ENCODE data around the gene CEND1. TPM values are rescaled to one million over a fixed set of nuclear protein-coding genes. Genes with fewer than 3 reads are reported as not detected.

Gene CEND1
- total RNA-seq, 4 donors from 2014 or later: not detected

DNA sequence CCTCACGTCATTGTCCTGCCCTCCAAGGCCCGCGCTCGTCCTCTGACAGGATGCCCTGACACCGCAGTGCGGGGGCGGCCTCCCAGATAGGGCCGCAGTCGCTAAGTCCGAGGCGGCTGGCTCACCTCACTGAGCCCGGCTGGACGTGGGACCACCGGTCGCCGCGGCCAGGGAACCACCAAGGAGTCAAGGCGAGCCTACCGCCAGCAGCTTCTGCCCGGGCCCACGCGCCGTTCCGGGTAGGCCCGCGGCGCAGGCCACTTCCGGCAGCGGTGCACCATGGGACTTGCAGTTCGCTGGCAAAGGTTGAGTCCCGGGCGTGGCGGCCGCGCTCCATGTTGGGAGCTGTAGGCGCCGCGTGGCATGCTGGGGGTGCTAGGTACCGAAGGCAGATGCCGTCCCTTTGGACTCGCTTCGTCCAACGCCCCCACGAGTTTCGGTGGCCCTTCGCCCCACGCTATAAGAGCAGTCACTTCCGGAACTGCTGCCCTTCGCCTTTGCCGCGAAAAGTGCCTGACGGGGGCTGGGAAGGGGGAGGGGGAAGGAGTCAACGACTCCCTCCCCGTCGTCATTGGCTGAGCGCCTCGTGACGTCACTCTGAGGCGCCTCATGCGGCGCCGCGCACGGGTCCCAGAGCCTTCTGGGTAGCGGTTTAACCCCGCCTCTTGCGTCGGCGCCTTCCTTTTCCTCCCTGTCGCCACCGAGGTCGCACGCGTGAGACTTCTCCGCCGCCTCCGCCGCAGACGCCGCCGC, 19.6 kb upstream of the CEND1 start, which contains the start of gene RPLP2:
TSS of gene RPLP2 (plus strand) at position 681 of the 753 bp plus-strand sequence. CDS start 268 bp downstream, outside the sequence.
- no peaks in the 10 kb centered on the region for H3K9me3 ChIP-seq
- WGBS, 2 donors: 0% methylated on average over 36 to 48 of the region's 81 CpGs
- H3K36me3 ChIP-seq: peaks cover 0 to 33% (median 7%) of the 10 kb centered on the region in 3 donors
- H3K27me3 ChIP-seq: no peaks in the 10 kb centered on the region
- TF ChIP-seq EP300 (IDR thresholded peaks at IDR 0.05) (peak; percentile 88 to 97), POLR2A (IDR thresholded peaks at IDR 0.05) (peak; percentile 92 to 94)
- TF ChIP-seq, protein P1, sequence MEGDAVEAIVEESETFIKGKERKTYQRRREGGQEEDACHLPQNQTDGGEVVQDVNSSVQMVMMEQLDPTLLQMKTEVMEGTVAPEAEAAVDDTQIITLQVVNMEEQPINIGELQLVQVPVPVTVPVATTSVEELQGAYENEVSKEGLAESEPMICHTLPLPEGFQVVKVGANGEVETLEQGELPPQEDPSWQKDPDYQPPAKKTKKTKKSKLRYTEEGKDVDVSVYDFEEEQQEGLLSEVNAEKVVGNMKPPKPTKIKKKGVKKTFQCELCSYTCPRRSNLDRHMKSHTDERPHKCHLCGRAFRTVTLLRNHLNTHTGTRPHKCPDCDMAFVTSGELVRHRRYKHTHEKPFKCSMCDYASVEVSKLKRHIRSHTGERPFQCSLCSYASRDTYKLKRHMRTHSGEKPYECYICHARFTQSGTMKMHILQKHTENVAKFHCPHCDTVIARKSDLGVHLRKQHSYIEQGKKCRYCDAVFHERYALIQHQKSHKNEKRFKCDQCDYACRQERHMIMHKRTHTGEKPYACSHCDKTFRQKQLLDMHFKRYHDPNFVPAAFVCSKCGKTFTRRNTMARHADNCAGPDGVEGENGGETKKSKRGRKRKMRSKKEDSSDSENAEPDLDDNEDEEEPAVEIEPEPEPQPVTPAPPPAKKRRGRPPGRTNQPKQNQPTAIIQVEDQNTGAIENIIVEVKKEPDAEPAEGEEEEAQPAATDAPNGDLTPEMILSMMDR (IDR thresholded peaks at IDR 0.05): peak in 1 of 5 experiments; percentile 49
- peak; percentile 95 to 97 for DNase-seq (ENCODE audit: low spot score in 2 of 2)
- H3K4me1 ChIP-seq: peaks cover 0 to 49% (median 27%) of the 10 kb centered on the region in 4 donors
- H3K4me3 ChIP-seq: peak within 1 kb of the TSS; percentile 71 to 92 (median 84)
- peak within 1 kb of the TSS; percentile 96 to 98 (median 97) for H3K27ac ChIP-seq

GRCh38 chr11:808427-809286, 18.8 kb upstream of the CEND1 start:
- Histone ChIP-seq H3K9me3 (no peaks in the 10 kb centered on the region), H3K4me3 (peak overlapping the region; percentile 71 to 92 (median 84)), H3K36me3 (peaks cover 0 to 27% (median 7%) of the 10 kb centered on the region in 3 donors), H3K4me1 (peaks cover 0 to 57% (median 31%) of the 10 kb centered on the region in 4 donors), H3K27ac (peak overlapping the region; percentile 96 to 98 (median 97)), H3K27me3 (no peaks in the 10 kb centered on the region)
- DNase-seq (ENCODE audit: low spot score in 2 of 2): no peak
- TF ChIP-seq, protein P1 (IDR thresholded peaks at IDR 0.05): no peak
- TF ChIP-seq EP300 (IDR thresholded peaks at IDR 0.05) (no peak), POLR2A (IDR thresholded peaks at IDR 0.05) (no peak)
- WGBS, 2 donors: 30 to 39% methylated on average over 27 to 35 of the region's 36 CpGs

- 0 to 1% methylated on average over 1 to 16 of the region's 18 CpGs for WGBS, 2 donors
- peaks cover 0 to 40% (median 18%) of the 10 kb centered on the region in 4 donors for H3K4me1 ChIP-seq
- no peaks in the 10 kb centered on the region for H3K9me3 ChIP-seq
- no peak for TF ChIP-seq EP300 (IDR thresholded peaks at IDR 0.05)
- TF ChIP-seq, protein P1 (IDR thresholded peaks at IDR 0.05): no peak
- H3K27me3 ChIP-seq: no peaks in the 10 kb centered on the region
- DNase-seq (ENCODE audit: low spot score in 2 of 2): no peak
- peaks cover 0 to 38% (median 0%) of the 10 kb centered on the region in 3 donors for H3K36me3 ChIP-seq
- H3K4me3 ChIP-seq: peak overlapping the region; percentile 24 to 70 (median 58)
- H3K27ac ChIP-seq: peak overlapping the region; percentile 67 to 94 (median 90)
Observed at GRCh38 chr11:804599-804964, 14.7 kb upstream of the CEND1 start.

GRCh38 chr11:803770-804598, 14.1 kb upstream of the CEND1 start:
- no peak for DNase-seq (ENCODE audit: low spot score in 2 of 2)
- 53 to 68% methylated on average over 18 to 23 of the region's 26 CpGs for WGBS, 2 donors
- Histone ChIP-seq H3K27ac (peak overlapping the region in 1 of 4 donors; percentile 92), H3K36me3 (peaks cover 0 to 44% (median 0%) of the 10 kb centered on the region in 3 donors), H3K27me3 (no peaks in the 10 kb centered on the region), H3K4me3 (peak overlapping the region in 2 of 4 donors; percentile 62 to 70), H3K4me1 (peaks cover 0 to 40% (median 17%) of the 10 kb centered on the region in 4 donors), H3K9me3 (no peaks in the 10 kb centered on the region)
- TF ChIP-seq EP300 (IDR thresholded peaks at IDR 0.05): no peak
- TF ChIP-seq, protein P1 (IDR thresholded peaks at IDR 0.05): no peak
- TF ChIP-seq POLR2A (IDR thresholded peaks at IDR 0.05): no peak

All from tibial nerve (tissue), 4 donors.